Right lobe of liver (tissue), 4 donors: Measurements from ENCODE around the gene SH2B3.
"Not testable (repeated sequence)": the region's sequence is repeated elsewhere in the genome, so short reads cannot be mapped to it uniquely, and the experiment has no call there.

Source experiments
- CTCF ChIP-seq, 4 donors: fragments of 200-600 bp in 3 of 4; fragments of 450-650 bp in 1 of 4; IDR thresholded peaks; one replicate each; pipeline versions ENCODE4 v1.5.1 to v1.8.0; 2016 to 2022; ENCODE audit warnings: antibody characterized with exemption in 4 of 4, mild to moderate bottlenecking in 2 of 4
- POLR2A ChIP-seq: fragments of 450-650 bp; IDR thresholded peaks from one replicate; pipeline ENCODE4 v1.6.1; 2017; ENCODE audit warnings: antibody characterized with exemption, mild to moderate bottlenecking
- donor health status: DM: no; HTN: no; CAD: no.
- donor health status: DM: no; HTN: no; CAD: no.
- donor health status: DM: no; HTN: yes; CAD: no.

GRCh38 chr12:111492979-111493378 is 87.3 kb downstream of the SH2B3 start:
- not testable (repeated sequence) for TF ChIP-seq CTCF (IDR thresholded peaks at IDR 0.05); POLR2A
